HG02763 (cell line): ENCODE measurements around the gene CIRBP.
A peak's percentile ranks its signal among the peaks of the same experiment; 100 is the strongest.

Experiments
- ATAC-seq: cut with Tn5 transposase; IDR thresholded peaks from one replicate; pipeline ENCODE4 v1.9.1; 2021; ENCODE audit warnings: mild to moderate bottlenecking, moderate library complexity; ENCODE audit not compliant: unreplicated experiment

The CIRBP gene

GRCh38 chr19:1269065-1269477 is at the start of gene CIRBP:
TSS of gene CIRBP (plus strand) at chr19:1269332. CDS start at chr19:1270934, 1,602 bp downstream.
- ATAC-seq, result peak; percentile 61

- ATAC-seq, result no peak
Measured at GRCh38 chr19:1219786-1220476, 49.2 kb upstream of the CIRBP start.

GRCh38 chr19:1220477-1220930 is 48.6 kb upstream of the CIRBP start:
- ATAC-seq, result no peak

GRCh38 chr19:1220976-1221903 is 47.9 kb upstream of the CIRBP start:
- ATAC-seq, result no peak

- ATAC-seq, result no peak
Measured at GRCh38 chr19:1221904-1222255, 47.3 kb upstream of the CIRBP start.

- no peak for ATAC-seq
Measured at GRCh38 chr19:1222394-1222793, 46.7 kb upstream of the CIRBP start.

GRCh38 chr19:1223018-1223855 is 45.9 kb upstream of the CIRBP start:
- ATAC-seq, result no peak

GRCh38 chr19:1224047-1224825 is 44.9 kb upstream of the CIRBP start:
- ATAC-seq, result no peak

- ATAC-seq, result no peak
Measured at GRCh38 chr19:1224847-1225246, 44.3 kb upstream of the CIRBP start.

GRCh38 chr19:1225440-1226226 is 43.5 kb upstream of the CIRBP start:
- ATAC-seq, result no peak

- ATAC-seq, result no peak
Measured at GRCh38 chr19:1226227-1226518, 43.0 kb upstream of the CIRBP start.

GRCh38 chr19:1226522-1227303 is 42.4 kb upstream of the CIRBP start:
- no peak for ATAC-seq

GRCh38 chr19:1227304-1228054 is 41.7 kb upstream of the CIRBP start:
- no peak for ATAC-seq

GRCh38 chr19:1228161-1228957 is 40.8 kb upstream of the CIRBP start:
- no peak for ATAC-seq

GRCh38 chr19:1229056-1229923 is 39.8 kb upstream of the CIRBP start:
- no peak for ATAC-seq

GRCh38 chr19:1229924-1230782 is 39.0 kb upstream of the CIRBP start:
- no peak for ATAC-seq
